ENCODE measurements around the gene PCDHGA7. TPM values are rescaled to one million over a fixed set of nuclear protein-coding genes. Genes with fewer than 3 reads are reported as not detected.
"Not testable (repeated sequence)": the region's sequence is repeated elsewhere in the genome, so short reads cannot be mapped to it uniquely, and the experiment has no call there.

PCDHGA7 gene
- total RNA-seq, 1 experiment from 2014 or later = 0.54 TPM

- not testable (repeated sequence) for DNase-seq (ENCODE audit: extremely low read depth, low read depth)
Observed at GRCh38 chr5:141397756-141398551, 15.4 kb downstream of the PCDHGA7 start, which contains the start of gene PCDHGB5. Gene PCDHGB5, plus strand, starts transcription at chr5:141397947. Its CDS starts 181 bp downstream, at chr5:141398128.

DNA sequence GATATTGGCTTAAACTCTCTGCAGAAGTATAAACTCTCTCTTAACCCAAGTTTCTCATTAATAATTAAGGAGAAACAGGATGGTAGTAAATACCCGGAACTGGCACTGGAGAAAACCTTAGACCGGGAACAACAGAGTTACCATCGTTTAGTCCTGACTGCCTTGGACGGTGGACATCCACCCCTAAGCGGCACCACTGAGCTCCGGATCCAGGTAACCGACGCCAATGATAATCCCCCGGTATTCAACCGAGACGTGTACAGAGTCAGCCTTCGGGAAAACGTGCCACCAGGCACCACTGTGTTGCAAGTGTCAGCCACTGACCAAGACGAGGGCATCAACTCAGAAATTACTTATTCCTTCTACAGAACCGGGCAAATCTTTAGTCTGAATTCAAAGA lies 16.1 kb downstream of the PCDHGA7 start:
- no peak for DNase-seq (ENCODE audit: extremely low read depth, low read depth)

- DNase-seq (ENCODE audit: extremely low read depth, low read depth) = no peak
Observed at GRCh38 chr5:141399555-141400258, 17.2 kb downstream of the PCDHGA7 start.

DNA sequence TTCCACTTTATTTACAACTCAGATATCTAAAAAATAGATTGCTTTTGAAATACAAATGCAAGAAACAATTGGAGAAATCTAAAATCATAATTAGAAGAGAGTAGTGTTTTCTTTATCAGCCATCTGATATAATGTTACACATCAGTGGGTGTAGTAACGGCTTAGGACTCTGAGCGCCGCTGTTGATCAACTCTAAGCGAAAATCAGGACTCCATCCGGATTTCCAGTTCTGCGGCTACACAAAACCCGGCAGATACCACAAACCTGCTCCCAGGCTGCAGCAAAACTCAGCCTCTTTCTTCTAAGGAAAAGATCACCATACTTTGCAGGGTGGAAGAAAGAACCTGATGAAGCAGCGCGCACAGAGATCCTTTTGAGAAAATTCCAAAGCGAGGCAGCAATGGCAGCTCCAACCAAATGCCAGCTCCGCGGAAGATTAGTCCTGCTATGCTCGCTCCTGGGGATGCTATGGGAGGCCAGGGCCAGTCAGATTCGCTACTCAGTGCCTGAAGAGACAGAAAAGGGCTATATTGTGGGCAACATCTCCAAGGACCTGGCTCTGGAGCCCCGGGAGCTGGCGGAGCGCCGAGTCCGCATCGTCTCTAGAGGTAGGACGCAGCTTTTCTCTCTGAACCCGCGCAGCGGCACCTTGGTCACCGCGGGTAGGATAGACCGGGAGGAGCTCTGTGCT lies 20.2 kb downstream of the PCDHGA7 start, which contains the start of gene PCDHGA9:
Gene PCDHGA9, plus strand, starts transcription at position 226 of the 691 bp plus-strand sequence. Its CDS starts 175 bp downstream, at position 401.
- peak; percentile 33 for DNase-seq (ENCODE audit: extremely low read depth, low read depth)

GRCh38 chr5:141403387-141403786 lies 20.8 kb downstream of the PCDHGA7 start:
- no peak for DNase-seq (ENCODE audit: extremely low read depth, low read depth)

DNA sequence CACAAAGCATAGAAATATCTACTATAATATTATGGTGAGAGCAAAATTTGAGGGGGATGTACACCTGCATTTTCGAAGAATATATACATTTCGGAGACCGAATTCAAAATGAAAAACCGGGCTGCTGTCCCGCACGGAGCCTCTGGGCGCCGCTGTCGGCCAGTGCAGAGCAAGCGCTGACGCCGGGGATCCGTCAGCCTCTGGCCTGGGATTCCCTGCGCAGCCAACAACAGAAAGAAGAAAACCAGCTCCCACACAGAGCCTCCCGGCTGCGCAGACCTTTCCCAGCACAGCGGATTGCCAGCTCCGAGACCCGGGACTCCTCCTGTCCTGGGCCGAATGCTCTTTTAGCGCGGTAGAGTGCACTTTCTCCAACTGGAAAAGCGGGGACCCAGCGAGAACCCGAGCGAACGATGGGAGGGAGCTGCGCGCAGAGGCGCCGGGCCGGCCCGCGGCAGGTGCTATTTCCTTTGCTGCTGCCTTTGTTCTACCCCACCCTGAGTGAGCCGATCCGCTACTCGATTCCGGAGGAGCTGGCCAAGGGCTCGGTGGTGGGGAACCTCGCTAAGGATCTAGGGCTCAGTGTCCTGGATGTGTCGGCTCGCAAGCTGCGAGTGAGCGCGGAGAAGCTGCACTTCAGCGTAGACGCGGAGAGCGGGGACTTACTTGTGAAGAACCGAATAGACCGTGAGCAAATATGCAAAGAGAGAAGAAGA lies 25.4 kb downstream of the PCDHGA7 start, which contains the start of gene PCDHGB6:
Gene PCDHGB6, plus strand, starts transcription at position 232 of the 716 bp plus-strand sequence. Its CDS starts 182 bp downstream, at position 414.
- not testable (repeated sequence) for DNase-seq (ENCODE audit: extremely low read depth, low read depth)

DNA sequence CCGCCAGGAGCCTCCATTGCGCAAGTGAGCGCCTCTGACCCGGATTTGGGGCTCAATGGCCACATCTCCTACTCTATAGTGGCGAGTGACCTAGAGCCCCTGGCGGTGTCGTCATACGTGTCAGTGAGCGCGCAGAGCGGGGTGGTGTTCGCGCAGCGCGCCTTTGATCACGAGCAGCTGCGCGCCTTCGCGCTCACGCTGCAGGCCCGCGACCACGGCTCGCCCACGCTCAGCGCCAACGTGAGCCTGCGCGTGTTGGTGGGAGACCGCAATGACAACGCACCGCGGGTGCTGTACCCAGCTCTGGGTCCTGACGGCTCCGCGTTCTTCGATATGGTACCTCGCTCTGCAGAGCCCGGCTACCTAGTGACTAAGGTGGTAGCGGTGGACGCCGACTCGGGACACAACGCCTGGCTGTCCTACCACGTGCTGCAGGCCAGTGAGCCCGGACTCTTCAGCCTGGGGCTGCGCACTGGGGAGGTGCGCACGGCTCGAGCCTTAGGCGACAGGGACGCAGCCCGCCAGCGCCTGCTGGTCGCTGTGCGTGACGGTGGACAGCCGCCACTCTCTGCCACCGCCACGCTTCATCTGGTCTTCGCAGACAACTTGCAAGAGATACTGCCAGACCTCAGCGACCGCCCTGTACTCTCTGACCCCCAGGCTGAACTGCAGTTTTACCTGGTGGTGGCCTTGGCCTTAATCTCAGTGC lies 27.2 kb downstream of the PCDHGA7 start:
- DNase-seq (ENCODE audit: extremely low read depth, low read depth) = no peak

DNA sequence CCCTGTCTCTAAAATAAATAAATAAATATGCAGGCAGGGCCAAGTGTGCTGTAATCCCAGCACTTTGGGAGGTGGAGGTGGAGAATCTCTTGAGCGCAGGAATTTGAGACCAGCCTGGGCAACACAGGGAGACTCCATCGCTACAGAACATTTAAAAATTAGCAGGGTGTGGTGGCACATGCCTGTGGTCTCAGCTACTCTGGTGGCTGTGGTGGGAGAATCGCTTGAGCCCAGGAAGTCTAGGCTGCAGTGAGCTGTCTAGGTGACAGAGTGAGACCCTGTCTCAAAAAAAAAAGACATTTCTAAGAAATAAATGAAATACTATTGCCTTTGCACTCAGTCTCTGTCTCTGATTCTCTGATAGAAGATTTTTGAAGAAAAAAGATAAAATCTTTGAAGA lies 29.0 kb downstream of the PCDHGA7 start:
- no peak for DNase-seq (ENCODE audit: extremely low read depth, low read depth)

DNA sequence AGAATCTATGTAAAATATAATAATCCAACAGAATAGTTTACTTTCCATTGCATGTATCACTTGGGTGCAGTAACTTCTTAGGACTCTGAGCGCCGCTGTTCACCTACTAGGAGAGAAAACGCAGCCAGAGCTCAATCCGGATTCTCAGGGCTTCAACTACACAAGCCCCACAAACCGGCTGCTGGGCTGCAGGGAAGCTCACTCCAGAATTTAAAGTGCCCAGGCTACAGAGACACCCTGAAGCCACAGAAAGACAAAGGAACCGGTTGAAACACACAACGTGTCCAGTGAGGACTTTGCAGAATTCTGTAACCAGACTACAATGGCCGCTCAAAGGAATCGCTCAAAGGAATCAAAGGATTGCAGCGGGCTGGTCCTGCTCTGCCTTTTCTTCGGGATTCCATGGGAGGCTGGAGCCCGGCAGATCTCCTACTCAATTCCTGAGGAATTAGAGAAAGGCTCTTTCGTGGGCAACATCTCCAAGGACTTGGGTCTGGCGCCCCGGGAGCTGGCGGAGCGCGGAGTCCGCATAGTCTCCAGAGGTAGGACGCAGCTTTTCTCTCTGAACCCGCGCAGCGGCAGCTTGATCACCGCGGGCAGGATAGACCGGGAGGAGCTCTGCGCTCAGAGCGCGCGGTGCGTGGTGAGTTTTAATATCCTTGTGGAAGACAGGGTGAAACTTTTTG lies 30.5 kb downstream of the PCDHGA7 start, which contains the start of gene PCDHGA10:
Gene PCDHGA10, plus strand, starts transcription at position 134 of the 686 bp plus-strand sequence. Its CDS starts 189 bp downstream, at position 323.
- peak; percentile 82 for DNase-seq (ENCODE audit: extremely low read depth, low read depth)

DNA sequence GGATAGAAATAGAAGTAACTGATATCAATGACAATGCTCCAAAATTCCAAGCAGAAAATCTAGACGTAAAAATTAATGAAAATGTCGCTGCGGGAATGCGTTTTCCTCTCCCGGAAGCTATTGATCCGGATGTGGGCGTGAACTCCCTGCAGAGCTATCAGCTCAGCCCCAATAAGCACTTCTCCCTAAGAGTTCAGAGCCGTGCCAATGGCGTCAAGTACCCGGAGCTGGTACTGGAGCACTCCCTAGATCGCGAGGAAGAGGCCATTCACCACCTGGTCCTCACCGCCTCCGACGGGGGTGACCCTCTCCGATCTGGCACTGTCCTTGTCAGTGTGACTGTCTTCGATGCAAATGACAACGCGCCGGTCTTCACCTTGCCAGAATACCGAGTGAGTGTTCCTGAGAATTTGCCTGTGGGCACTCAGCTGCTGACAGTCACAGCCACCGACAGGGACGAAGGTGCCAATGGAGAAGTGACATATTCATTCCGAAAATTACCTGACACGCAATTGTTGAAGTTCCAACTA lies 31.1 kb downstream of the PCDHGA7 start:
- DNase-seq (ENCODE audit: extremely low read depth, low read depth) = no peak

GRCh38 chr5:141414548-141415274 lies 32.2 kb downstream of the PCDHGA7 start:
- DNase-seq (ENCODE audit: extremely low read depth, low read depth) = not testable (repeated sequence)

DNA sequence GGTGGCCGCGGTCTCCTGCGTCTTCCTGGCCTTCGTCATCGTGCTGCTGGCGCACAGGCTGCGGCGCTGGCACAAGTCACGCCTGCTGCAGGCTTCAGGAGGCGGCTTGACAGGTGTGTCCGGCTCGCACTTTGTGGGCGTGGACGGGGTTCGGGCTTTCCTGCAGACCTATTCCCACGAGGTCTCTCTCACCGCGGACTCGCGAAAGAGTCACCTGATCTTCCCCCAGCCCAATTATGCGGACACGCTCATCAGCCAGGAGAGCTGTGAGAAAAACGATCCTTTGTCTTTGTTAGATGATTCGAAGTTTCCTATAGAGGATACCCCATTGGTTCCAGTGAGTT lies 32.7 kb downstream of the PCDHGA7 start:
- not testable (repeated sequence) for DNase-seq (ENCODE audit: extremely low read depth, low read depth)

DNA sequence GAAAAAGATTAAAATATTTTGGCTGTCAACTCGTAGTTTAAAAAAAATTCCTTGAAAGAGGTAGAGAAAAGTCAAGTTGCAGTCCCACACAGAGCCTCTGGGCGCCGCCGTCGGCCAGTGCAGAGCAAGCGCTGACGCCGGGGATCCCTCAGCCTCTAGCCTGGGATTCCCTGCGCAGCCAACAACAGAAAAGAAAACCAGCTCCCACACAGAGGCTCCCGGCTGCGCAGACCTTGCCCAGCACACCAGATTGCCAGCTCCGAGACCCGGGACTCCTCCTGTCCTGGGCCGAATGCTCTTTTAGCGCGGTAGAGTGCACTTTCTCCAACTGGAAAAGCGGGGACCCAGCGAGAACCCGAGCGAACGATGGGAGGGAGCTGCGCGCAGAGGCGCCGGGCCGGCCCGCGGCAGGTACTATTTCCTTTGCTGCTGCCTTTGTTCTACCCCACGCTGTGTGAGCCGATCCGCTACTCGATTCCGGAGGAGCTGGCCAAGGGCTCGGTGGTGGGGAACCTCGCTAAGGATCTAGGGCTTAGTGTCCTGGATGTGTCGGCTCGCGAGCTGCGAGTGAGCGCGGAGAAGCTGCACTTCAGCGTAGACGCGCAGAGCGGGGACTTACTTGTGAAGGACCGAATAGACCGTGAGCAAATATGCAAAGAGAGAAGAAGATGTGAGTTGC lies 35.1 kb downstream of the PCDHGA7 start, which contains the start of gene PCDHGB7:
Gene PCDHGB7, plus strand, starts transcription at position 184 of the 679 bp plus-strand sequence. Its CDS starts 183 bp downstream, at position 367.
- not testable (repeated sequence) for DNase-seq (ENCODE audit: extremely low read depth, low read depth)

GRCh38 chr5:141419074-141419880 lies 36.7 kb downstream of the PCDHGA7 start:
- no peak for DNase-seq (ENCODE audit: extremely low read depth, low read depth)

DNA sequence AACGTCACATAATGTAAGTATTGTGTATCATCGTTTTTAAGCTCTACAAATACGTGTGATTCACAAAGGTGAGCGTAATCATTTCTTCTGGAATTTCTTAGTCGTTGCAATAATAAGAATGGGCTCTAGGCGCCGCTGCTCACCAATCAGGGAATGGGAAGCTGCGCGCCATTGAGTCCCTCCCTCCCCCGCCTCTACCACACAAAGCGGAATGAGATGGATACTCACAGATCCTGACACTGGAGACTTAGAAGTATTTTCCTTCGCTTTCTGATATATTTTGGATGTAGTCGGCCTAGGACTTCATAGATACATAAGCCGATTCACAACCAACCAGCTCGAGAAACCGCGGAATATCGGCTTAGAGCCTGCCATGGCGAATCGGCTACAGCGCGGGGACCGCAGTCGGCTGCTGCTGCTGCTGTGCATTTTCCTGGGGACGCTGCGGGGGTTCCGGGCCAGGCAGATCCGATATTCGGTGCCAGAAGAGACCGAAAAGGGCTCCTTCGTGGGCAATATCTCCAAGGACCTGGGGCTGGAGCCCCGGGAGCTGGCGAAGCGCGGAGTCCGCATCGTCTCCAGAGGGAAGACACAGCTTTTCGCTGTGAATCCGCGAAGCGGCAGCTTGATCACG lies 38.4 kb downstream of the PCDHGA7 start, which contains the start of gene PCDHGA11:
Gene PCDHGA11, plus strand, starts transcription at position 197 of the 634 bp plus-strand sequence. Its CDS starts 177 bp downstream, at position 374.
- no peak for DNase-seq (ENCODE audit: extremely low read depth, low read depth)

DNA sequence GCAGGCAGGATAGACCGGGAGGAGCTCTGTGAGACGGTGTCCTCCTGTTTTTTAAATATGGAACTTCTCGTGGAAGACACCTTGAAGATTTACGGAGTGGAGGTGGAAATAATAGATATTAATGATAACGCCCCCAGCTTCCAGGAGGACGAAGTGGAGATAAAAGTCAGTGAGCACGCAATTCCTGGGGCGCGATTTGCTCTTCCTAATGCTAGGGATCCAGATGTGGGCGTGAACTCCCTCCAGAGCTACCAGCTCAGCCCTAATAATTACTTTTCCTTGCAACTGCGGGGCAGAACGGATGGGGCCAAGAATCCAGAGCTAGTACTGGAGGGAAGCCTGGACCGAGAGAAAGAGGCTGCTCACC lies 38.9 kb downstream of the PCDHGA7 start:
- DNase-seq (ENCODE audit: extremely low read depth, low read depth) = no peak

Measured in NCI-H460 (cell line).